Tibial nerve (tissue), 4 donors: Measurements from ENCODE around the gene ASS1. TPM values are rescaled to one million over a fixed set of nuclear protein-coding genes. Genes with fewer than 3 reads are reported as not detected.

Experiments
- DNase-seq, 2 donors: peaks; one replicate each; pipeline ENCODE4 v3.0.0-alpha.2; 2019; ENCODE audit warnings: low spot score in 2 of 2
- H3K27ac ChIP-seq, 4 donors: fragments of 200-600 bp; sonication (generic) in 3 of 4; one replicate each; pipeline ENCODE4 v1.5.1; 2017 to 2019; ENCODE audit warnings: mild to moderate bottlenecking in 1 of 4
- H3K27me3 ChIP-seq, 2 donors: fragments of 200-600 bp; sonication (generic) in 1 of 2; one replicate each; pipeline versions ENCODE4 v1.5.1 to v1.6.0; 2017 to 2019
- H3K36me3 ChIP-seq, 3 donors: fragments of 200-600 bp; sonication (generic); one replicate each; pipeline ENCODE4 v1.5.1; 2018 to 2019
- H3K4me1 ChIP-seq, 4 donors: fragments of 200-600 bp; sonication (generic) in 3 of 4; one replicate each; pipeline ENCODE4 v1.5.1; 2017 to 2019
- H3K4me3 ChIP-seq, 4 donors: fragments of 200-600 bp; sonication (generic) in 3 of 4; one replicate each; pipeline ENCODE4 v1.5.1; 2017 to 2019; ENCODE audit warnings: mild to moderate bottlenecking in 1 of 4, moderate library complexity in 1 of 4
- H3K9me3 ChIP-seq, 4 donors: fragments of 200-600 bp; sonication (generic) in 3 of 4; one replicate each; pipeline ENCODE4 v1.5.1; 2017 to 2019
- CTCF ChIP-seq, 5 experiments: fragments of 200-600 bp in 3 of 5; fragments of 450-650 bp in 2 of 5; sonication (generic) in 3 of 5; IDR thresholded peaks; one replicate each; pipeline ENCODE4 v1.5.1; 2016 to 2019; ENCODE audit warnings: antibody characterized with exemption in 5 of 5, mild to moderate bottlenecking in 3 of 5, moderate library complexity in 2 of 5
- EP300 ChIP-seq, 2 donors: sonication (generic); formaldehyde crosslinking; IDR thresholded peaks; one replicate each; pipeline ENCODE4 v1.6.1; 2017; ENCODE audit warnings: antibody characterized with exemption in 2 of 2, mild to moderate bottlenecking in 1 of 2
- POLR2A ChIP-seq, 2 donors: fragments of 450-650 bp; IDR thresholded peaks; one replicate each; pipeline ENCODE4 v1.6.1; 2017; ENCODE audit warnings: antibody characterized with exemption in 2 of 2, mild to moderate bottlenecking in 2 of 2, moderate library complexity in 2 of 2
- WGBS, 2 donors: methylation state at CpG; one replicate each; pipeline ENCODE4 v1.1.5; 2018; 5-methylcytosine and 5-hydroxymethylcytosine counted together
- total RNA-seq, 4 donors: library from RNA; depleted of rRNA; stranded (reverse); fragments of >200 nt; gene quantifications; one replicate each; pipeline ENCODE4 v1.1.0, GENCODE V29; 2016

The ASS1 gene
- total RNA-seq, 4 donors from 2014 or later: 170 to 375 (median 297) TPM

GRCh38 chr9:130450344-130451003, 5.7 kb downstream of the ASS1 start:
- Histone ChIP-seq H3K36me3 (no peaks in the 10 kb centered on the region), H3K27ac (peak overlapping the region in 3 of 4 donors; percentile 71 to 86 (median 81)), H3K4me3 (no peak overlapping the region), H3K9me3 (no peaks in the 10 kb centered on the region), H3K27me3 (peaks cover 0 to 3% of the 10 kb centered on the region in 2 donors), H3K4me1 (peaks cover 0 to 68% (median 32%) of the 10 kb centered on the region in 4 donors)
- no peak for DNase-seq
- TF ChIP-seq POLR2A (IDR thresholded peaks at IDR 0.05) (no peak), CTCF (IDR thresholded peaks at IDR 0.05) (no peak), EP300 (IDR thresholded peaks at IDR 0.05) (no peak)
- 75% methylated on average over 14 to 15 of the region's 15 CpGs for WGBS, 2 donors

GRCh38 chr9:130451004-130451390, 6.2 kb downstream of the ASS1 start:
- H3K27me3 ChIP-seq: no peaks in the 10 kb centered on the region
- no peak overlapping the region for H3K4me3 ChIP-seq
- TF ChIP-seq EP300 (IDR thresholded peaks at IDR 0.05): no peak
- no peak for TF ChIP-seq POLR2A (IDR thresholded peaks at IDR 0.05)
- TF ChIP-seq CTCF (IDR thresholded peaks at IDR 0.05): no peak
- peak overlapping the region in 3 of 4 donors; percentile 71 to 86 (median 81) for H3K27ac ChIP-seq
- DNase-seq: no peak
- H3K9me3 ChIP-seq: no peaks in the 10 kb centered on the region
- H3K36me3 ChIP-seq: no peaks in the 10 kb centered on the region
- WGBS, 2 donors: 60 to 69% methylated on average over 6 to 12 of the region's 14 CpGs
- H3K4me1 ChIP-seq: peaks cover 0 to 63% (median 32%) of the 10 kb centered on the region in 4 donors

- TF ChIP-seq POLR2A (IDR thresholded peaks at IDR 0.05) (no peak), EP300 (IDR thresholded peaks at IDR 0.05) (peak in 1 of 2 donors; percentile 48), CTCF (IDR thresholded peaks at IDR 0.05) (peak in 4 of 5 experiments; percentile 16 to 61 (median 28))
- Histone ChIP-seq H3K36me3 (peaks cover 0 to 2% (median 0%) of the 10 kb centered on the region in 3 donors), H3K27me3 (no peaks in the 10 kb centered on the region), H3K27ac (peak overlapping the region in 3 of 4 donors; percentile 71 to 86 (median 81)), H3K4me3 (no peak overlapping the region), H3K9me3 (no peaks in the 10 kb centered on the region), H3K4me1 (peaks cover 0 to 55% (median 29%) of the 10 kb centered on the region in 4 donors)
- 25 to 29% methylated on average over 13 to 18 of the region's 23 CpGs for WGBS, 2 donors
- DNase-seq: peak; percentile 69 to 71
Observed at GRCh38 chr9:130451509-130452388, 7.0 kb downstream of the ASS1 start.

GRCh38 chr9:130452835-130453234, 8.1 kb downstream of the ASS1 start:
- WGBS, 2 donors: 88 to 94% methylated on average over 4 of the region's 4 CpGs
- peak overlapping the region in 2 of 4 donors; percentile 81 to 86 for H3K27ac ChIP-seq
- H3K27me3 ChIP-seq: no peaks in the 10 kb centered on the region

More at GRCh38 chr9:130452835-130453234, 8.1 kb downstream of the ASS1 start:
- Histone ChIP-seq H3K4me3 (no peak overlapping the region), H3K36me3 (peaks cover 0 to 2% (median 0%) of the 10 kb centered on the region in 3 donors), H3K9me3 (no peaks in the 10 kb centered on the region), H3K4me1 (peaks cover 0 to 44% (median 19%) of the 10 kb centered on the region in 4 donors)
- DNase-seq: no peak
- TF ChIP-seq EP300 (IDR thresholded peaks at IDR 0.05): no peak
- TF ChIP-seq POLR2A (IDR thresholded peaks at IDR 0.05): no peak
- no peak for TF ChIP-seq CTCF (IDR thresholded peaks at IDR 0.05)
